NCI-H748 (cell line): ENCODE measurements around the gene ZSCAN26.
A peak's percentile ranks its signal among the peaks of the same experiment; 100 is the strongest.

Source experiments
- DNase-seq: peaks from one replicate; lab custom pipeline; 2025; ENCODE audit not compliant: unreplicated experiment; lab: John Stamatoyannopoulos, UW

Gene ZSCAN26

GRCh38 chr6:28266962-28267694 lies at the start of gene ZSCAN26:
ZSCAN26 (plus strand) TSS chr6:28267143; CDS start chr6:28271920, 4,777 bp downstream.
- DNase-seq: peak; percentile 94

GRCh38 chr6:28217890-28218289 lies 49.1 kb upstream of the ZSCAN26 start:
- no peak for DNase-seq

- peak; percentile 89 for DNase-seq
Observed at GRCh38 chr6:28218312-28219248, 48.4 kb upstream of the ZSCAN26 start.

GRCh38 chr6:28220257-28221133 lies 46.4 kb upstream of the ZSCAN26 start:
- no peak for DNase-seq

- no peak for DNase-seq
Observed at GRCh38 chr6:28224131-28225055, 42.5 kb upstream of the ZSCAN26 start.

GRCh38 chr6:28225056-28225834 lies 41.7 kb upstream of the ZSCAN26 start, which contains the start of gene ZSCAN9:
ZSCAN9 (plus strand) TSS chr6:28225275; CDS start chr6:28227085, 1,810 bp downstream.
- DNase-seq: peak; percentile 97

- DNase-seq: no peak
Observed at GRCh38 chr6:28226460-28226859, 40.5 kb upstream of the ZSCAN26 start.

GRCh38 chr6:28232785-28233184 lies 34.2 kb upstream of the ZSCAN26 start:
- DNase-seq: no peak

GRCh38 chr6:28235912-28236452 lies 31.0 kb upstream of the ZSCAN26 start:
- no peak for DNase-seq

GRCh38 chr6:28239636-28240035 lies 27.3 kb upstream of the ZSCAN26 start:
- no peak for DNase-seq

GRCh38 chr6:28240471-28240870 lies 26.5 kb upstream of the ZSCAN26 start:
- DNase-seq: no peak

GRCh38 chr6:28243946-28244345 lies 23.0 kb upstream of the ZSCAN26 start:
- DNase-seq: no peak

- no peak for DNase-seq
Observed at GRCh38 chr6:28245206-28245941, 21.6 kb upstream of the ZSCAN26 start.

GRCh38 chr6:28248916-28249315 lies 18.0 kb upstream of the ZSCAN26 start:
- DNase-seq: no peak

GRCh38 chr6:28250747-28251146 lies 16.2 kb upstream of the ZSCAN26 start:
- DNase-seq: no peak

- DNase-seq: peak; percentile 49
Observed at GRCh38 chr6:28251661-28252008, 15.3 kb upstream of the ZSCAN26 start.

- DNase-seq: peak; percentile 95
Observed at GRCh38 chr6:28252009-28252975, 14.7 kb upstream of the ZSCAN26 start, which contains the start of gene ZKSCAN4. ZKSCAN4 (minus strand) TSS chr6:28252269; CDS start chr6:28251980, 289 bp downstream.
